HEK293T (cell line): ENCODE data around the gene DDX39B.
"Not testable (repeated sequence)": the region's sequence is repeated elsewhere in the genome, so short reads cannot be mapped to it uniquely, and the experiment has no call there.

Experiments used
- ARNT ChIP-seq: fragments of 450-650 bp; IDR thresholded peaks from 2 replicates; pipeline ENCODE4 v1.6.1; 2017; ENCODE audit warnings: mild to moderate bottlenecking
- BHLHE40 ChIP-seq: fragments of 450-650 bp; IDR thresholded peaks from 2 replicates; pipeline ENCODE4 v1.6.1; 2016; ENCODE audit warnings: mild to moderate bottlenecking, moderate library complexity, borderline replicate concordance
- SP1 ChIP-seq: fragments of 450-650 bp; IDR thresholded peaks from 2 replicates; pipeline ENCODE4 v1.6.1; 2017

DNA sequence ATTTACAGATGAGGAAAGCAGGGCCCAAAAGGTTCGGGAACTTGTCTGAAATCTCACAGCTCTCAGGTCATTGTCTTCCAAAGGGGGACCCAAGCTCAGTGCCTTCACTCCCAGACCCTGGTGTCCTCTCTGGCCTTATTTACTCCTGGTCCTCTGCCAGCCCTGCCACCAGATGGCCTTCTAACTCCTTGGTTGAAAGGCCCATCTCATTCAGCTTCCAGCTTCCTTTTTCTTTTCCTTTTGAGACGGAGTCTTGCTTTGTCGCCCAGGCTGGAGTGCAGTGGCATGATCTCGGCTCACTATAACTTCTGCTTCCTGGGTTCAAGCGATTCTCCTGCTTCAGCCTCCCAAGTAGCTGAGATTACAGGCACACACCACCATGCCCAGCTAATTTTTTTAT, 9.6 kb upstream of the DDX39B start:
- not testable (repeated sequence) for TF ChIP-seq BHLHE40, SP1, ARNT
